Body of pancreas (tissue), 4 donors: ENCODE results near the gene KCNMB2.

Experiments used
- CTCF ChIP-seq, 7 experiments: fragments of 450-650 bp in 4 of 7; fragments of 200-600 bp in 3 of 7; sonication (generic) in 3 of 7; IDR thresholded peaks; one replicate each; pipeline ENCODE4 v1.5.1; 2016 to 2019; ENCODE audit warnings: antibody characterized with exemption in 7 of 7
- POLR2A ChIP-seq, 3 donors: fragments of 450-650 bp; IDR thresholded peaks; one replicate each; pipeline ENCODE4 v1.6.1; 2016; ENCODE audit warnings: antibody characterized with exemption in 3 of 3, mild to moderate bottlenecking in 2 of 3

- no peak for TF ChIP-seq CTCF (IDR thresholded peaks at IDR 0.05)
- TF ChIP-seq POLR2A (IDR thresholded peaks at IDR 0.05), result no peak
These were observed 301.3 kb downstream of the KCNMB2 start for GRCh38 chr3:178837512-178837911.
